CD4-positive, alpha-beta T cell treated with Interferon gamma for 1 hour (primary cell): ENCODE data around the gene CXCL17.
"Not testable (repeated sequence)": the region's sequence is repeated elsewhere in the genome, so short reads cannot be mapped to it uniquely, and the experiment has no call there.

ENCODE experiments used
- DNase-seq: peaks from one replicate; pipeline ENCODE4 v3.0.0-alpha.2; 2020

The CXCL17 gene

GRCh38 chr19:42442833-42443232, at the start of gene CXCL17:
Gene CXCL17, minus strand, starts transcription at chr19:42442946. Its CDS starts 114 bp downstream, at chr19:42442832.
- no peak for DNase-seq

DNA sequence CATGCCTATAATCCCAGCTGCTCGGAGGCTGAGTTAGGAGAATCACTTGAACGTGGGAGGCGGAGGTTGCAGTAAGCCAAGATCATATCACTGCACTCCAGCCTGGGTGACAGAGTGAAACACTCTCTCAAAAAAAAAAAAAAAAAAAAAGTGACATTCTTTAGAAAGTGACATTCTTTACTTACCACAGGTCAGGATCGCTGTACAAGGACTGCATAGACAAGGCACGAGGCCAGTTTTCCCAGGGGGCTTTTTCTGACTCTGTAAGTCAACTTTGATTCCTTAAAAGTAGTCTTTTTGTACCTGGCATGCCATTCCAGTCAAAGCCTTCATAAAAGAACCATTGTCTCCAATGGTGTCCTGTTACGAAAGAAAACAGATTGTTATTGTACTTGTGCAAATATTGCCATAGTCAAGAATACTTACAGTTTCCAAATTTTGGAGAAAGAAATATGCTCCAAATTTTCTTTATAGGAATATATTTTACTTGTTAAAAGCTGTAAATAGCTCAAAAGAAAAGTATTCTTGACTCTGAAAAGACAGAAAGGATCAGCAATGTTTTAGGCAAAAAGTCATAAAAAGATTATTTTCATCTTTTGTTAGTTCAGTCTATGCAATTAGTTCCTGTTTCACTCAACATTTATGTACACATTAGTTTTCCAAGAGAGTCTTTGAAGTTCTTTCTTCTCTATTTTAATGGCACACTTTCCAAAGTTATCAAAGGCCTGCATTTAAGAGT, 46.2 kb upstream of the CXCL17 start:
- no peak for DNase-seq

DNA sequence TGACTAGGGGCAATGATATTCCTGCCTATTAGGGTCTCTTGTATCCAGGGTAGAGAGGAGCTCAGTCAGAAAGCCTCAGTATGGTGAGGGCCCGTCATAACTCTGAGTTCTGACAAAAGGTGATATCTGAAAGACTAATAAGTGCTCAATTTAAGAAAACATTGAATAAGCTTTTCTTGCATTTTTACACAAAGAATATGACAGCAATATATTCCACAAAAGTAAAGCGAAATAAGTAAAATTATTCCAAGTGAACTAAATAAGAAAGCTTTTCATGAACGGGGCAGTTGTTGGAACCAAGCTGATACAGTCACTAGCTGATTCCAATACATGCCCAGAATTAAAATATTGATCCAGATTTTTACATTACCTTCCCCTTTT, 45.0 kb upstream of the CXCL17 start:
- no peak for DNase-seq

DNA sequence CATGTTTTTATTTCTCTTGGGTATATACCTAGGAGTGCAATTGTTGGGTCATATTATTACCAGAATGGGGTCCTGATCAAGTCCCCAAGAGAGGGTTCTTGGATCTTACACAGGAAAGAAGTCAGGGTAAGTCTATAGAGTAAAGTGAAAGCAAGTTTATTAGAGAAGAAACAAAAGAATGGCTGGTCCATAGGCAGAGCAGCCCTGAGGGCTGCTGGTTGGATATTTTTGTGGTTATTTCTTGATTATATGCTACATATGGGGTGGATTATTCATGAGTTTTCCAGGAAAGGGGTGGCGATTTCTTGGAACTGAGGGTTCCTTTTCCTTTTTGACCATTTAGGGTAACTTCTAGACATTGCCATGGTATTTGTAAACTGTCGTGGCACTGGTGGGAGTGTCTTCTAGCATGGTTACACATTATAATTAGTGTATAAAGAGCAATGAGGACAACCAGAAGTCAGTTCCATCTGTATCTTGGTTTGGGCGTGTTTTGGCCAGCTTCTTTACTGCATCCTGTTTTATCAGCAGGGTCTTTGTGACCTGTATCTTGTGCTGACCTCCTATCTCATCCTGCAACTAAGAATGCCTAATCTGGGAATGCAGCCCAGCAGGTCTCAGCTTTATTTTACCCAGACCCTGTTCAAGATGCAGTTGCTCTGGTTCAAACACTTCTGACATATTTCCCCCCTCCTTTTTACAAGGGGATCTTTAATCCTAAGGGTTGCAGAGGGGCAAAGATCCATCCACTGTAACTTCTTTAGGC, 44.5 kb upstream of the CXCL17 start:
- no peak for DNase-seq

- DNase-seq = not testable (repeated sequence)
Measured at GRCh38 chr19:42485036-42485435, 42.3 kb upstream of the CXCL17 start.

DNA sequence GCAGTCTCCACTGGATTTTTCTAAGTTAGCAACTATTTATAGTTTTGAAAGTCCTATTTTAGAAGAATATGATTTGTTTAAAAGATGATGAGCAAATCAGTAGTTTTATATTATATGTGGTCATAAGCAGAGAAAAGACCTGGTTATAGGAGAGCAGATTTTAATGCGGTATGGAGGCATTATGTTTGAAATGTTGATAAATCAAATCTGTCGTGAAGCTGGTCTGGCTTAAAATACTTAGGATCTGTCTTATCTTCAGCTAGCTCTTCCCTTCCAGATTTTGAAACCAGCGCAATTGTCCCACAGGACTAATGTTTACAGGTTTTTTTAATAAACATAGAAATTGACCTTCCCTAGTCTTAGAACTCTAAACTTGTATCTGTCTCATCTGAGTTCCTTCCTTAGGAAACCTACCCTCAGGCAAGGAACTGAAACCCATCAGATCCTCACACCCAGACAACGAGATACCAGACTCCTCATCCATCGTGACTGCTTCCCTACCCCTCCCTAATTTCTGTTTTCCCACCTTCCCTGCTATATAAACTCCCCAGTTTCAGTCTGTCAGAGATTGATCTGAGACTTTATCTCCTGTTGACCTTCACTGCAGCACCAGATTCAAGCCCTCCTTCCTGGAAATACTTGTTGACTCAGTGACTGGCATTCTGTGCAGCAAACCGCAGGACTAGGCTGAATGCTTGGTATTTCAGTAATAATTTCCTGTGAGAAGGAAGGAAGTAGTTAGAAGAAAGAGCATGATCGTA, 37.8 kb upstream of the CXCL17 start:
- DNase-seq = no peak

DNA sequence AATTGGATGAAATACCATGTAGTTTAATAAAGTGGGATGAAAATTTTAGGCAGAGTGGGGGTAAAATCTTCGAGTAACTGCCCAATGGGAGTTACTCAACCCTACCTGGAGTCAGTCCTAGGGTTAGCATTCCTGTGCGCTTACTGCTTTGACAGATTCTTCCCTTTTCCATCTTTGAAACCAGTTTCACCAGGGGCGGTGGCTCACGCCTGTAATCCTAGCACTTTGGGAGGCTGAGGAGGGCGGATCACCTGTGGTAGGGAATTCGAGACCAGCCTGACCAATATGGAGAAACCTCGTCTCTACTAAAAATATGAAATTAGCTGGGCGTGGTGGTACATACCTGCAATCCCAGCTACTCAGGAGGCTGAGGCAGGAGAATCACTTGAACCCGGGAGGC, 37.0 kb upstream of the CXCL17 start:
- no peak for DNase-seq

GRCh38 chr19:42478765-42479311, 36.1 kb upstream of the CXCL17 start:
- no peak for DNase-seq

GRCh38 chr19:42477933-42478332, 35.2 kb upstream of the CXCL17 start:
- no peak for DNase-seq

DNA sequence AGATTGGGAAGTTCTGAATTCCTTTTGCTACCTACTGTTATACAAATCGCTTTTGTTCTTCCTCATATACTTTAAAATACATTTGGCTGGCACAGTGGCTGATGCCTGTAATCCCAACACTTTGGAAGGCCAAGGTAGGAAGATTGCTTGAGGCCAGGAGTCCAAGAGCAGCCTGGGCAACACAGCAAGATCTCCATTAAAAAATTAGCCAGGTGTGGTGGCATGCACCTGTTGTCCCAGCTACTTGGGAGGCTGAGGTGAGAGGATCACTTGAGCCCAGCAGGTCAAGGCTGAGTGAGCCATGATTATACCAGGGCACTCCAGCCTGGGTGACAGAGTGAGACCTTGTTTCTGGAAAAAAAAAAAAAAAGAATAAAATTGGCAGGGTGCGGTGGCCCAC, 34.4 kb upstream of the CXCL17 start:
- DNase-seq = no peak

- DNase-seq = no peak
Measured at GRCh38 chr19:42475366-42475765, 32.6 kb upstream of the CXCL17 start.

DNA sequence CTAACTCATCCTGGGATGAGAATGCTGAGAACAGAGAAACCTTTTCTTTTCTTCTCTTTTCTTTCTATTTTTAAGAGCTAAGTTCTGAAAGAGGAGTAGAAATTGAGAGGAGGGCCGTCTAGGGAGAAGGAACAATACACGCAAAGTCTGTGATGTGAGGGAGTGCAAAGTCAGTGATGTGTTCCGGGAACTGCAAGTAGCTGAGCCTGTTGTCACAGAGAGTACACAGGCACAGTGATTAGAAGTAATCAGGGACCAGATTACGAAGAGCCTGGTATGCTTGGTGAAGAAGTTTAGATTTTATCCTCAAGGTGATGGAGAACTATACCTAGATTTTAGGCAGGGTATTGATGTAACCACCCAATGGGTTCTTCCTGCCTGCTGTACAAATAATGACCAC, 32.0 kb upstream of the CXCL17 start:
- DNase-seq = no peak

GRCh38 chr19:42473686-42474085, 30.9 kb upstream of the CXCL17 start:
- no peak for DNase-seq

GRCh38 chr19:42472402-42473147, 29.8 kb upstream of the CXCL17 start:
- no peak for DNase-seq

DNA sequence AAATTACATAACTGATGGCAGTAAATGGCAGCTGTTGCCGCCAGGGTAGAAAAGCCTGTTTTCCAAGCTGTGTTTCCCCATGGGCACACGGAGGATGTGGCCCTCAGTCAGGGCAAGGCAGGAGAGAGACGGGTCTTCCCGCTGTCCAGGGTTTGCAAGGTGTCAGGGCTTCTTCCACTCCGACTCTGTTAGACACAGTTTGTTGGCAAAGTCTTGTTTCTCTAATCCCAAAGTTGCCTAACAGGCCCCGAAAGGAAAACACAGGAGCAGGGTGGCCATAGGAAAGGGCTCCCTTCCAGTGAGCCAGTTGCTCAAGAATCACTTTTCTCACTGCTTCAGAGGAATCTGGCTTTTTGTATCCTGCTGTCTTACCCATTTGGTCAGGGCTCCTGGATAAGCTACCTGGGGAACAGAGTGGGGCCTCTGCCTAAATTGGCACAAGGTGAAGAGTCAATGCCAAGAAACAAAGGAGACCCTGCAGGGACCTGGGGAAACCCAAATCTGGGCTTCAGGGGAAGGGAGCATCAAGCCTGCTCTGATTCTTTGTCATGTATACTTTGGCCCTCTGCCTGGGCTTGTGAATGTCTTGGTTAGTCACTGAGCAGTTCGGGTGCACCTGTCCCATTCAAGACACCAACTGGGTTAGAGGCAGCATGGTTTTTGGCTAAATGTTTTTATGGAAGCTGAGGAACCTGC, 29.0 kb upstream of the CXCL17 start:
- no peak for DNase-seq

- DNase-seq = no peak
Measured at GRCh38 chr19:42469311-42470235, 26.8 kb upstream of the CXCL17 start.

GRCh38 chr19:42468273-42468796, 25.6 kb upstream of the CXCL17 start:
- DNase-seq = no peak

DNA sequence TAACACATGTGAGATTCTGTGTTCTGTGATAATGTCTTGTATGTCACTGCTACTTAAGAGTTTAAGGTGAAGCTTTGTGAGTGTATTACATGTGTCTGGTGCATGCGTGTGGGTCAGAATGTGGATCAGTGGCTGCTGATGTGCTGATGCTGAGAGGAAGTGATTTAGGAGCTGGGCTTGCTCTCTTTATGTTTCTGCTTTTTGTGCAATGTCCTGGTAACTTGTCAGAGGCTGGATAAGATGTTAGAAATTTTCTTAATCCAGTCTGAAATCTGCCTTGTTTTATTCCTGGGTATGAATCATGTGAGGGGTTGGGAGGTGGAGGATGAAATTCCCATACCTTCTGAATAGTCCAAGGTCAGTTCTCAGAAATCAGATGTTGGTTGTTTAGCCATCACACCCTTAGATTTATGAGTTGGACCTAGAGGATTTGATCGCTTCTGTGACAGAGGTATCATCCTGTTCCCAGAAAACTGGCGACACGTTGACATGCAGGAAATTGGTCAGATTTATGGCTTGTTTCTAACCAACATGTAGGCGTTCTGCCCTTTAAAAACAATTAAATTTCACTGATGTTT, 24.5 kb upstream of the CXCL17 start:
- no peak for DNase-seq

DNA sequence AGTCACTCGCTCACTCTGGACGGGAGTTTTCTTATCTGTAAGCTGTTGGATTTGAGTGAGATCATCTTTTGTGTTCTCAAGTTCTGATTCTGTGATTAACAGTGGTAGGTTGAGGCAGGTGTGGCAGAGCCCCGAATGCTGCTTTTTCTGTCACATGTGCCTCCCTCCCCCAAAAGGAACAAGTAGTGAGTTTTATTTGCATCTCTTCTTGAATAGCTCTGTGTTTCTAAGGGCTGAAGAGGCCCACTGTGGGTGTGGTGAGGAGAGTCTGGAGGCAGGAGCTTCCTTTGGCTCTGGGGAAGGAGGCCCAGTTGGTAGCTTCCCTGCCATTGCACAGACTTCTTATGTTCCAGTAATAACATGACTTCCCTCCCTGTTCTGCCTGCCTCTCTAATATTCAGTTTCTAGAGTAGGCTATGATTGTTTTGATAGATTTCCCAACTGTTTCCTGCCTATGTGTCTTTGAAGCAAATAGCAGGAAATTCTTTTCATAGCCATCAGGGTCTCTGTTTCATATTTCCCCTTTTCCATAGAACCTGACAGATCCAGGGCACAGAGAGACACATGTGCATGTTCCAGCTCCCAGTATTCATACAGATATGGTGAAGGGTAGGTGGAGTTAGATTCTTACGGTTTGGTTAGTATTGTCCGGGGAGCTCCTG, 23.9 kb upstream of the CXCL17 start:
- DNase-seq = no peak

GRCh38 chr19:42465827-42466280, 23.1 kb upstream of the CXCL17 start:
- peak; percentile 52 for DNase-seq
